ENCODE data around the gene SYT13.

Gene SYT13

GRCh38 chr11:45248501-45249011 lies 37.6 kb downstream of the SYT13 start:
- DNase-seq (ENCODE audit: extremely low read depth, low read depth) = no peak
- TF ChIP-seq, protein P1, sequence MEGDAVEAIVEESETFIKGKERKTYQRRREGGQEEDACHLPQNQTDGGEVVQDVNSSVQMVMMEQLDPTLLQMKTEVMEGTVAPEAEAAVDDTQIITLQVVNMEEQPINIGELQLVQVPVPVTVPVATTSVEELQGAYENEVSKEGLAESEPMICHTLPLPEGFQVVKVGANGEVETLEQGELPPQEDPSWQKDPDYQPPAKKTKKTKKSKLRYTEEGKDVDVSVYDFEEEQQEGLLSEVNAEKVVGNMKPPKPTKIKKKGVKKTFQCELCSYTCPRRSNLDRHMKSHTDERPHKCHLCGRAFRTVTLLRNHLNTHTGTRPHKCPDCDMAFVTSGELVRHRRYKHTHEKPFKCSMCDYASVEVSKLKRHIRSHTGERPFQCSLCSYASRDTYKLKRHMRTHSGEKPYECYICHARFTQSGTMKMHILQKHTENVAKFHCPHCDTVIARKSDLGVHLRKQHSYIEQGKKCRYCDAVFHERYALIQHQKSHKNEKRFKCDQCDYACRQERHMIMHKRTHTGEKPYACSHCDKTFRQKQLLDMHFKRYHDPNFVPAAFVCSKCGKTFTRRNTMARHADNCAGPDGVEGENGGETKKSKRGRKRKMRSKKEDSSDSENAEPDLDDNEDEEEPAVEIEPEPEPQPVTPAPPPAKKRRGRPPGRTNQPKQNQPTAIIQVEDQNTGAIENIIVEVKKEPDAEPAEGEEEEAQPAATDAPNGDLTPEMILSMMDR (IDR thresholded peaks at IDR 0.05; ENCODE audit: low read depth, low read length) = no peak

- TF ChIP-seq, protein P1 (IDR thresholded peaks at IDR 0.05; ENCODE audit: low read depth, low read length) = no peak
- DNase-seq (ENCODE audit: extremely low read depth, low read depth) = no peak
Measured at GRCh38 chr11:45247433-45247832, 38.7 kb downstream of the SYT13 start.

DNA sequence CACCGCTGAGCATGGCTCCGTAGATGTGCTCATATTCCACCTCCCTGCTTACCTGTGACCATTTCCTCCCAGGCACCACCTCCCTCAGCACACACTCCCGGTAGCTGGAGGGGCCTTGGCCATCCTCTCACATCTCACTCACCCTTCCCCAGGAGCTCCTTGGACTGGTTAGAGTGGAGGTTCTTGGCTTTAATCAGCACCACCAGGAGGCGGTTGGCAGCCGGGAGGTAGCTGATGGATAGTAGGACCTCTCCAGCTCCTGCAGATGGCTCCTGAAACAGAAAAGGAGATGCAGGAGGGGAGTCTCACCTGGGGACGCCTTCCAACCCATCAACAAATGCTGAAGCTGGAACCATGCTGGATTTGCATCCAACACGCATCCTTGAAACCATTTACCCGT lies 39.9 kb downstream of the SYT13 start:
- TF ChIP-seq, protein P1 (IDR thresholded peaks at IDR 0.05; ENCODE audit: low read depth, low read length) = no peak
- DNase-seq (ENCODE audit: extremely low read depth, low read depth) = no peak

- TF ChIP-seq, protein P1 (IDR thresholded peaks at IDR 0.05; ENCODE audit: low read depth, low read length) = no peak
- no peak for DNase-seq (ENCODE audit: extremely low read depth, low read depth)
Measured at GRCh38 chr11:45245218-45246045, 40.7 kb downstream of the SYT13 start.

DNA sequence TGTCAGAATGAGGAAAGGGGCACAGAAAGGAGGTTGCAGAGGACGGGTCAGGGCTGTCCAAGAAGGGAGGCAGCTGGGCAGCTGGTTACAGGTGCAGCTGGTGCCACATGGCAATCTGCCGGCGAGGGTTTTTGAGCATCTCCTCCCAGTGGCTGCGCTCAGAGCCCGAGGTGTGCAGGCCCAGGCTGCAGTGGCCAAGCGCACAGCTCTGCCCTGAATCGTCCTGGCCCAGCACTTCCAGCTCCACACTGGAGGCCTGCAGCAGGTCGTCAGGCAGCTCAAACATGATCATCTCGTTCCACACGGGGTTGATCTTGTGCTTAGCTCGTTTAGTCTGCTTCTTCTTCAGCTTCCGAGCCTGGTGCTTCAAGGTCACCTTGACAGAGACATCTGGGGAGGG lies 42.2 kb downstream of the SYT13 start:
- TF ChIP-seq, protein P1 (IDR thresholded peaks at IDR 0.05; ENCODE audit: low read depth, low read length) = no peak
- DNase-seq (ENCODE audit: extremely low read depth, low read depth) = no peak

GRCh38 chr11:45239733-45240132 lies 46.4 kb downstream of the SYT13 start:
- TF ChIP-seq, protein P1 (IDR thresholded peaks at IDR 0.05; ENCODE audit: low read depth, low read length) = no peak
- DNase-seq (ENCODE audit: extremely low read depth, low read depth) = no peak

- DNase-seq (ENCODE audit: extremely low read depth, low read depth) = no peak
- TF ChIP-seq, protein P1 (IDR thresholded peaks at IDR 0.05; ENCODE audit: low read depth, low read length) = no peak
Measured at GRCh38 chr11:45238724-45239123, 47.4 kb downstream of the SYT13 start.
